K562 (cell line): ENCODE data around the gene EMC1. TPM values are rescaled to one million over a fixed set of nuclear protein-coding genes. Genes with fewer than 3 reads are reported as not detected.

Experiments used
- ATAC-seq: fragments of 200-7000 bp; cut with Tn5 transposase; 3 replicates; pipeline ENCODE4 v1.9.1; 2020; ENCODE audit warnings: moderate library complexity
- BruUV-seq: library from RNA; stranded (reverse); fragments of 400-500 nt; replicated peaks from 2 replicates; lab custom pipeline; 2021; lab: Mats Ljungman, UMichigan
- CTCF ChIA-PET: fragments of 300-600 bp; formaldehyde crosslinking; extraction: SDS; loops from one replicate; lab custom pipeline; 2021; ENCODE audit warnings: low intra/inter-chr PET ratio; lab: Yijun Ruan, JAX
- POLR2A ChIA-PET: fragments of 300-600, 350-650 bp; sonication (Branson Sonifier 250); formaldehyde crosslinking; extraction: SDS; loops from one replicate; lab custom pipeline; 2021; ENCODE audit warnings: antibody characterized with exemption, inconsistent platforms; lab: Yijun Ruan, JAX
- DNase-seq, 4 experiments: peaks; one replicate each; pipeline versions ENCODE4 v3.0.0 to v3.0.0-alpha.2; 2011 to 2018; ENCODE audit warnings: low spot score in 3 of 4, mixed read lengths in 3 of 4; ENCODE audit errors: extremely low read depth in 1 of 4
- FAIRE-seq: peaks from 2 replicates; lab custom pipeline; 2011; peaks lifted over from hg19 to GRCh38; lab: Jason Lieb, UNC
- H2AFZ ChIP-seq: 2 replicates; pipeline ENCODE4 v1.6.0; 2011; ENCODE audit warnings: low read depth, low read length, control low read depth, inconsistent platforms
- H3K27ac ChIP-seq: fragments of 200-600 bp; 3 replicates; pipeline ENCODE4 v1.8.0; 2011; ENCODE audit warnings: low read depth, mild to moderate bottlenecking, control low read depth, inconsistent platforms, low read length, moderate library complexity, mixed read lengths; ENCODE audit errors: extremely low read depth
- H3K27me3 ChIP-seq, 2 experiments: fragments of 300-600 bp in 1 of 2; 2 replicates in 1 of 2; 3 replicates in 1 of 2; pipeline versions ENCODE4 v1.6.0 to v1.8.0; 2011; ENCODE audit warnings: inconsistent platforms in 2 of 2, low read length in 2 of 2, mild to moderate bottlenecking in 1 of 2, mixed read lengths in 1 of 2, moderate library complexity in 1 of 2; ENCODE audit not compliant: control insufficient read depth in 2 of 2, insufficient read depth in 2 of 2
- H3K36me3 ChIP-seq: fragments of 300-600 bp; 3 replicates; pipeline ENCODE4 v1.8.0; 2011; ENCODE audit warnings: mild to moderate bottlenecking, low read length, inconsistent platforms; ENCODE audit not compliant: control insufficient read depth, insufficient read depth
- H3K4me1 ChIP-seq, 2 experiments: fragments of 200-600 bp in 1 of 2; replicated peaks in 1 of 2; 2 replicates in 1 of 2; 3 replicates in 1 of 2; pipeline versions ENCODE4 v1.5.1 to v1.8.0; 2011; ENCODE audit warnings: inconsistent platforms in 2 of 2, low read length in 2 of 2, mild to moderate bottlenecking in 1 of 2, mixed read lengths in 1 of 2, moderate library complexity in 1 of 2; ENCODE audit not compliant: control insufficient read depth in 2 of 2, insufficient read depth in 2 of 2
- H3K4me2 ChIP-seq: 2 replicates; pipeline ENCODE4 v1.6.1; 2011; ENCODE audit warnings: low read length, control low read depth, inconsistent platforms, mixed read lengths; ENCODE audit not compliant: insufficient read depth
- H3K4me3 ChIP-seq: fragments of 200-600 bp; sonication (generic), shearing (Covaris generic); 2 replicates; pipeline ENCODE4 v1.5.1; 2016; ENCODE audit warnings: control low read depth, inconsistent platforms
- H3K79me2 ChIP-seq: fragments of 200-600 bp; 3 replicates; pipeline ENCODE4 v1.8.0; 2011; ENCODE audit warnings: low read length, inconsistent platforms; ENCODE audit not compliant: control insufficient read depth, insufficient read depth
- H3K9ac ChIP-seq, 2 experiments: 2 replicates each; pipeline versions ENCODE4 v1.6.0 to v1.6.1; 2011; ENCODE audit warnings: low read depth in 2 of 2, low read length in 2 of 2, control low read depth in 1 of 2, inconsistent platforms in 1 of 2, mild to moderate bottlenecking in 1 of 2, mixed read lengths in 1 of 2; ENCODE audit not compliant: insufficient read depth in 1 of 2
- H3K9me1 ChIP-seq: one replicate; pipeline ENCODE4 v1.6.0; 2011; ENCODE audit warnings: inconsistent platforms, mild to moderate bottlenecking, low read length, moderate library complexity; ENCODE audit not compliant: control insufficient read depth, insufficient read depth
- H3K9me3 ChIP-seq: replicated peaks from 2 replicates; pipeline ENCODE4 v1.5.1; 2011; ENCODE audit warnings: low read depth, low read length, inconsistent platforms; ENCODE audit not compliant: control insufficient read depth, insufficient read depth
- H4K20me1 ChIP-seq: replicated peaks from 2 replicates; pipeline ENCODE4 v1.6.1; 2011; ENCODE audit warnings: low read length, inconsistent platforms, mixed read lengths; ENCODE audit not compliant: control insufficient read depth, insufficient read depth
- CBFA2T2 ChIP-seq: fragments of 450-650 bp; conservative IDR thresholded peaks from 2 replicates; pipeline ENCODE4 v1.6.1; 2017; ENCODE audit warnings: mild to moderate bottlenecking
- CHCHD3 ChIP-seq: fragments of 250-450 bp; sonication (Bioruptor Pico); IDR thresholded peaks from 2 replicates; pipeline ENCODE4 v2.1.2; 2022; ENCODE audit warnings: mild to moderate bottlenecking
- E2F1 ChIP-seq: sonication (generic); formaldehyde crosslinking; IDR thresholded peaks from 2 replicates; pipeline ENCODE4 v1.8.1; 2023; ENCODE audit warnings: mild to moderate bottlenecking, missing genetic modification reagents, moderate library complexity
- EGR1 ChIP-seq: fragments of 450-650 bp; conservative IDR thresholded peaks from 2 replicates; pipeline ENCODE4 v1.6.1; 2017; ENCODE audit warnings: mild to moderate bottlenecking
- LARP7 ChIP-seq: fragments of 450-650 bp; IDR thresholded peaks from 2 replicates; pipeline ENCODE4 v1.6.1; 2016
- MAFF ChIP-seq: IDR thresholded peaks from 2 replicates; pipeline ENCODE4 v1.6.1; 2012; ENCODE audit warnings: low read length, improper control_type of control experiment
- MAFG ChIP-seq: fragments of 450-650 bp; conservative IDR thresholded peaks from 2 replicates; pipeline ENCODE4 v1.6.1; 2016; ENCODE audit warnings: missing genetic modification characterization, missing compliant biosample characterization
- MAFK ChIP-seq: IDR thresholded peaks from 2 replicates; pipeline ENCODE4 v1.6.1; 2011; ENCODE audit warnings: low read length, improper control_type of control experiment
- MCM3 ChIP-seq: fragments of 450-650 bp; IDR thresholded peaks from 2 replicates; pipeline ENCODE4 v1.6.1; 2016
- MTF1 ChIP-seq: fragments of 250-450 bp; sonication (Bioruptor Pico); IDR thresholded peaks from 2 replicates; pipeline ENCODE4 v1.9.0; 2021; ENCODE audit warnings: moderate library complexity, mild to moderate bottlenecking, inconsistent platforms, borderline replicate concordance
- MYBL2 ChIP-seq, 2 experiments: fragments of 450-650 bp in 1 of 2; sonication (generic) in 1 of 2; formaldehyde crosslinking in 1 of 2; IDR thresholded peaks; 2 replicates each; pipeline versions ENCODE4 v1.6.1 to v1.8.1; 2017 to 2022; ENCODE audit warnings: borderline replicate concordance in 1 of 2, inconsistent platforms in 1 of 2, low read depth in 1 of 2, mild to moderate bottlenecking in 1 of 2, missing genetic modification reagents in 1 of 2, moderate library complexity in 1 of 2
- NCOA1 ChIP-seq: fragments of 450-650 bp; IDR thresholded peaks from 2 replicates; pipeline ENCODE4 v1.6.1; 2016; ENCODE audit warnings: low read depth
- NFE2 ChIP-seq: IDR thresholded peaks from 2 replicates; pipeline ENCODE4 v1.6.1; 2014; ENCODE audit warnings: antibody characterized with exemption, low read depth
- ZNF197 ChIP-seq: fragments of 200-800 bp; sonication (Bioruptor generic); IDR thresholded peaks from 2 replicates; pipeline ENCODE4 v1.6.1; 2016; ENCODE audit warnings: low read depth, missing genetic modification characterization, missing compliant biosample characterization
- ZNF316 ChIP-seq: fragments of 450-650 bp; IDR thresholded peaks from 2 replicates; pipeline ENCODE4 v1.6.1; 2016
- ZNF75A ChIP-seq: fragments of 450-650 bp; formaldehyde crosslinking; IDR thresholded peaks from 2 replicates; pipeline ENCODE4 v1.4.0; 2020; ENCODE audit warnings: mild to moderate bottlenecking
- ZNF764 ChIP-seq: fragments of 250-450 bp; sonication (Bioruptor Pico); IDR thresholded peaks from 2 replicates; pipeline ENCODE4 v1.4.0; 2020; ENCODE audit warnings: low read depth, mild to moderate bottlenecking, moderate library complexity
- WGBS: fragments of 100-300 bp; shearing (Covaris generic); methylation state at CpG from one replicate; pipeline ENCODE4 v1.1.6; 2016; ENCODE audit warnings: low coverage, mixed read lengths; ENCODE audit not compliant: insufficient coverage; ENCODE audit errors: missing lambda C conversion rate; 5-methylcytosine and 5-hydroxymethylcytosine counted together
- in situ Hi-C: fragments of 300-500 bp; cut with MboI; formaldehyde crosslinking; loops from 4 replicates; pipeline ENCODE4 v1.15.0; 2018; ENCODE audit warnings: inconsistent platforms, mixed read lengths
- intact Hi-C: fragments of 100-400 bp; cut with micrococcal nuclease; formaldehyde crosslinking; loops from 2 replicates; pipeline ENCODE4 v1.14.2; 2022
- polyA plus RNA-seq, 8 experiments: library from polyadenylated mRNA; depleted of rRNA in 4 of 8; stranded (reverse) in 5 of 8; unstranded in 3 of 8; fragments of >200 nt; fragmentation: Nextera tagmentation in 2 of 8; fragmentation: Illumina TruSeq in 1 of 8; extraction: Ambion mirVana in 2 of 8; extraction: Trizol in 1 of 8; gene quantifications; 2 replicates each; pipeline versions ENCODE4 v1.2.1 to v1.2.3, GENCODE V29; 2011 to 2014; ENCODE audit warnings: inconsistent platforms in 1 of 8, missing spikeins in 1 of 8
- total RNA-seq, 7 experiments: library from RNA; depleted of rRNA in 6 of 7; stranded (reverse); fragments of >200 nt in 6 of 7; fragmentation: Illumina TruSeq in 2 of 7; extraction: Trizol in 2 of 7; gene quantifications; 2 replicates each; pipeline versions ENCODE4 v1.2.1 to v1.2.3, GENCODE V29; 2011 to 2021; ENCODE audit warnings: low replicate concordance in 1 of 7

EMC1 gene
- total and polyA plus RNA-seq, 9 of the 15 experiments (the other 6 are each of a cell fraction or from before 2014, with no cell fraction given) = 17.8 to 88.2 (median 37.4) TPM

GRCh38 chr1:19205403-19205802 lies 45.9 kb downstream of the EMC1 start:
- Histone ChIP-seq H3K4me1 (peaks cover 22 to 38% of the 10 kb centered on the region in 2 experiments), H3K36me3 (peaks cover 58% of the 10 kb centered on the region), H3K9me3 (no peaks in the 10 kb centered on the region), H3K79me2 (peaks cover 100% of the 10 kb centered on the region), H3K9ac (0 out of 4 replicates have a peak overlapping the region, but pooled peaks of 1 of the 2 experiments have one; percentile 11), H3K27me3 (no peaks in the 10 kb centered on the region), H2AFZ (no peak overlapping the region), H3K4me3 (no peak overlapping the region), H3K27ac (peak overlapping the region; percentile 51; the same call in 1 of the 3 replicates), H3K9me1 (peaks cover 10% of the 10 kb centered on the region), H3K4me2 (peak overlapping the region; percentile 58; the same call in 1 of the 2 replicates), H4K20me1 (peaks cover 49% of the 10 kb centered on the region)
- no peak for FAIRE-seq
- no peak for DNase-seq
- intact Hi-C loops = no loop called here
- no peak for TF ChIP-seq ZNF197 (CRISPR knock-in tag)
- TF ChIP-seq NCOA1 = no peak
- TF ChIP-seq MYBL2 (IDR thresholded peaks at IDR 0.05; ENCODE audit: low read depth) = no peak
- no peak for TF ChIP-seq MYBL2 (CRISPR knock-in tag; IDR thresholded peaks at IDR 0.05; ENCODE audit: borderline replicate concordance)
- no peak for TF ChIP-seq ZNF764
- no peak for TF ChIP-seq E2F1 (CRISPR knock-in tag)
- no peak for TF ChIP-seq CHCHD3 (CRISPR knock-in tag)
- no peak for TF ChIP-seq ZNF75A (CRISPR knock-in tag)
- no peak for TF ChIP-seq LARP7
- TF ChIP-seq MAFG (tag) = peak; percentile 38; the same call in 1 of the 2 replicates
- TF ChIP-seq MAFK = 0 out of 2 replicates have a peak, but pooled peaks have one; percentile 8
- no peak for TF ChIP-seq CBFA2T2
- peak; percentile 43 for TF ChIP-seq NFE2
- 0 out of 2 replicates have a peak, but pooled peaks have one; percentile 25 for TF ChIP-seq MAFF
- TF ChIP-seq EGR1 = no peak
- TF ChIP-seq MTF1 (CRISPR knock-in tag) = no peak
- TF ChIP-seq MCM3 = no peak
- 0 out of 2 replicates have a peak, but pooled peaks have one; percentile 18 for TF ChIP-seq ZNF316
- 33% methylated on average over 1 of the region's 1 CpG for WGBS
- CTCF ChIA-PET = no interaction called here
- BruUV-seq = no TSS peak
- POLR2A ChIA-PET = interaction anchor here (1.3 to 2.9 kb wide), 4 partner anchors 8 to 60 kb away, joined by 5 to 19 read pairs (median 10); no protein-coding TSS in a partner anchor
- in situ Hi-C loops = no loop called here
- no peak for ATAC-seq
